Measurements from ENCODE around the gene CXCL3. TPM values are rescaled to one million over a fixed set of nuclear protein-coding genes. Genes with fewer than 3 reads are reported as not detected.

CXCL3 gene
- total RNA-seq, 2 experiments from 2014 or later = not detected

- no TSS peak for BruUV-seq (replicated peaks)
- ChIA-PET CTCF (ENCODE audit: unreplicated experiment) (no interaction called here), POLR2A (no interaction called here)
- Histone ChIP-seq H3K79me2 (ENCODE audit: insufficient read depth, low read depth, low read length) (no peaks in the 10 kb centered on the region), H3K4me2 (ENCODE audit: low read length) (no peak overlapping the region), H3K9me3 (ENCODE audit: low read length) (no peaks in the 10 kb centered on the region), H2AFZ (ENCODE audit: low read length) (no peak overlapping the region), H3K36me3 (ENCODE audit: insufficient read depth, low read length) (no peaks in the 10 kb centered on the region), H3K9me2 (ENCODE audit: insufficient read depth, low read length) (no peaks in the 10 kb centered on the region), H3K4me3 (ENCODE audit: low read depth, low read length, poor library complexity, severe bottlenecking) (no peak overlapping the region), H3K27ac (ENCODE audit: low read depth, low read length, poor library complexity, severe bottlenecking) (no peak overlapping the region), H4K20me1 (ENCODE audit: insufficient read depth, low read length) (no peaks in the 10 kb centered on the region), H3K4me1 (ENCODE audit: insufficient read depth, low read length, poor library complexity, severe bottlenecking) (no peaks in the 10 kb centered on the region)
- TF ChIP-seq CTCF (conservative IDR thresholded peaks at IDR 0.05; ENCODE audit: low read length) = no peak
- TF ChIP-seq EZH2phosphoT487 (IDR thresholded peaks at IDR 0.05; ENCODE audit: borderline replicate concordance, low read depth, low read length) = no peak
- intact Hi-C loops (cut with micrococcal nuclease; ENCODE audit: unreplicated experiment) = no loop called here
- no peak for DNase-seq (ENCODE audit: low spot score)
Observed at GRCh38 chr4:74065115-74065642, 26.7 kb upstream of the CXCL3 start.

- BruUV-seq (replicated peaks) = no TSS peak
- no peak overlapping the region for H3K4me3 ChIP-seq (ENCODE audit: low read depth, low read length, poor library complexity, severe bottlenecking)
- no peaks in the 10 kb centered on the region for H3K79me2 ChIP-seq (ENCODE audit: insufficient read depth, low read depth, low read length)
- no peaks in the 10 kb centered on the region for H3K4me1 ChIP-seq (ENCODE audit: insufficient read depth, low read length, poor library complexity, severe bottlenecking)
- intact Hi-C loops (cut with micrococcal nuclease; ENCODE audit: unreplicated experiment) = no loop called here
- H3K27ac ChIP-seq (ENCODE audit: low read depth, low read length, poor library complexity, severe bottlenecking) = no peak overlapping the region
- no peak overlapping the region for H2AFZ ChIP-seq (ENCODE audit: low read length)
- H4K20me1 ChIP-seq (ENCODE audit: insufficient read depth, low read length) = no peaks in the 10 kb centered on the region
- DNase-seq (ENCODE audit: low spot score) = no peak
- no peak overlapping the region for H3K4me2 ChIP-seq (ENCODE audit: low read length)
- no peaks in the 10 kb centered on the region for H3K36me3 ChIP-seq (ENCODE audit: insufficient read depth, low read length)
- TF ChIP-seq EZH2phosphoT487 (IDR thresholded peaks at IDR 0.05; ENCODE audit: borderline replicate concordance, low read depth, low read length) = no peak
- TF ChIP-seq CTCF (conservative IDR thresholded peaks at IDR 0.05; ENCODE audit: low read length) = no peak
- POLR2A ChIA-PET = no interaction called here
- CTCF ChIA-PET (ENCODE audit: unreplicated experiment) = no interaction called here
- H3K9me3 ChIP-seq (ENCODE audit: low read length) = no peaks in the 10 kb centered on the region
- H3K9me2 ChIP-seq (ENCODE audit: insufficient read depth, low read length) = no peaks in the 10 kb centered on the region
Observed at GRCh38 chr4:74063859-74064258, 25.4 kb upstream of the CXCL3 start.

- Histone ChIP-seq H2AFZ (ENCODE audit: low read length) (no peak overlapping the region), H3K79me2 (ENCODE audit: insufficient read depth, low read depth, low read length) (no peaks in the 10 kb centered on the region), H3K27ac (ENCODE audit: low read depth, low read length, poor library complexity, severe bottlenecking) (no peak overlapping the region), H3K36me3 (ENCODE audit: insufficient read depth, low read length) (no peaks in the 10 kb centered on the region), H3K9me2 (ENCODE audit: insufficient read depth, low read length) (no peaks in the 10 kb centered on the region), H4K20me1 (ENCODE audit: insufficient read depth, low read length) (no peaks in the 10 kb centered on the region), H3K4me1 (ENCODE audit: insufficient read depth, low read length, poor library complexity, severe bottlenecking) (no peaks in the 10 kb centered on the region), H3K4me3 (ENCODE audit: low read depth, low read length, poor library complexity, severe bottlenecking) (no peak overlapping the region), H3K4me2 (ENCODE audit: low read length) (no peak overlapping the region), H3K9me3 (ENCODE audit: low read length) (no peaks in the 10 kb centered on the region)
- intact Hi-C loops (cut with micrococcal nuclease; ENCODE audit: unreplicated experiment) = no loop called here
- TF ChIP-seq CTCF (conservative IDR thresholded peaks at IDR 0.05; ENCODE audit: low read length) (no peak), EZH2phosphoT487 (IDR thresholded peaks at IDR 0.05; ENCODE audit: borderline replicate concordance, low read depth, low read length) (no peak)
- CTCF ChIA-PET (ENCODE audit: unreplicated experiment) = no interaction called here
- DNase-seq (ENCODE audit: low spot score) = no peak
- no TSS peak for BruUV-seq (replicated peaks)
- POLR2A ChIA-PET = no interaction called here
Observed at GRCh38 chr4:74062953-74063352, 24.5 kb upstream of the CXCL3 start.
